Sigmoid colon (tissue), 7 donors: ENCODE results near the gene CASP12. TPM values are rescaled to one million over a fixed set of nuclear protein-coding genes. Genes with fewer than 3 reads are reported as not detected.

Experiments
- DNase-seq: peaks from one replicate; pipeline ENCODE4 v3.0.0-alpha.2; 2019
- H3K27ac ChIP-seq, 4 donors: fragments of 200-600 bp; sonication (generic); one replicate each; pipeline ENCODE4 v1.5.1; 2016 to 2019; ENCODE audit warnings: mild to moderate bottlenecking in 1 of 4
- H3K27me3 ChIP-seq, 3 donors: fragments of 200-600 bp; sonication (generic); one replicate each; pipeline ENCODE4 v1.5.1; 2019; ENCODE audit warnings: mild to moderate bottlenecking in 1 of 3
- H3K36me3 ChIP-seq, 4 donors: fragments of 200-600 bp; sonication (generic); one replicate each; pipeline ENCODE4 v1.5.1; 2016 to 2019
- H3K4me1 ChIP-seq, 4 donors: fragments of 200-600 bp; sonication (generic); one replicate each; pipeline ENCODE4 v1.5.1; 2017 to 2019
- H3K4me3 ChIP-seq, 4 donors: fragments of 200-600 bp; sonication (generic); one replicate each; pipeline ENCODE4 v1.5.1; 2017 to 2019; ENCODE audit warnings: mild to moderate bottlenecking in 2 of 4, moderate library complexity in 1 of 4
- H3K9me3 ChIP-seq, 4 donors: fragments of 200-600 bp in 3 of 4; sonication (generic) in 3 of 4; one replicate each; pipeline versions ENCODE4 v1.5.1 to v1.6.1; 2013 to 2019
- EP300 ChIP-seq, 4 donors: sonication (generic); formaldehyde crosslinking; IDR thresholded peaks; one replicate each; pipeline ENCODE4 v1.6.1; 2017; ENCODE audit warnings: antibody characterized with exemption in 4 of 4
- POLR2A ChIP-seq, 2 donors: fragments of 450-650 bp; IDR thresholded peaks; one replicate each; pipeline ENCODE4 v1.6.1; 2016; ENCODE audit warnings: antibody characterized with exemption in 2 of 2, mild to moderate bottlenecking in 2 of 2, moderate library complexity in 2 of 2
- POLR2AphosphoS5 ChIP-seq, 4 donors: sonication (generic); formaldehyde crosslinking; IDR thresholded peaks; one replicate each; pipeline ENCODE4 v1.6.1; 2017; ENCODE audit warnings: antibody characterized with exemption in 4 of 4
- WGBS, 2 donors: extraction: QIAGEN DNeasy Blood & Tissue Kit; methylation state at CpG; one replicate each; pipeline ENCODE4 v1.1.7; 2013; 5-methylcytosine and 5-hydroxymethylcytosine counted together
- intact Hi-C: fragments of 100-400 bp; cut with DNase I; formaldehyde crosslinking; loops from one replicate; pipeline ENCODE4 v1.15.1; 2023
- polyA plus RNA-seq, 3 donors: library from polyadenylated mRNA; stranded (reverse); fragments of 200-250 nt; gene quantifications; one replicate each; pipeline ENCODE4 v1.2.3, GENCODE V29; 2013
- total RNA-seq, 4 donors: library from RNA; depleted of rRNA; stranded (reverse); fragments of >200 nt; gene quantifications; one replicate each; pipeline ENCODE4 v1.1.0, GENCODE V29; 2016
- TF ChIP-seq, protein P1 (sequence below), 4 experiments: fragments of 450-650 bp in 3 of 4; fragments of 200-600 bp in 1 of 4; IDR thresholded peaks; one replicate each; pipeline ENCODE4 v1.5.1; 2016 to 2019; ENCODE audit warnings: antibody characterized with exemption in 4 of 4, mild to moderate bottlenecking in 3 of 4, moderate library complexity in 2 of 4
- donor health status: healthy with polysubstance abuse.
- donor health status: Bipolar disorder and iron deficiency.
- donor health status: healthy.

The CASP12 gene
- total and polyA plus RNA-seq, 7 donors: 0.22 to 9.4 (median 2.2) TPM; not detected in 1

DNA sequence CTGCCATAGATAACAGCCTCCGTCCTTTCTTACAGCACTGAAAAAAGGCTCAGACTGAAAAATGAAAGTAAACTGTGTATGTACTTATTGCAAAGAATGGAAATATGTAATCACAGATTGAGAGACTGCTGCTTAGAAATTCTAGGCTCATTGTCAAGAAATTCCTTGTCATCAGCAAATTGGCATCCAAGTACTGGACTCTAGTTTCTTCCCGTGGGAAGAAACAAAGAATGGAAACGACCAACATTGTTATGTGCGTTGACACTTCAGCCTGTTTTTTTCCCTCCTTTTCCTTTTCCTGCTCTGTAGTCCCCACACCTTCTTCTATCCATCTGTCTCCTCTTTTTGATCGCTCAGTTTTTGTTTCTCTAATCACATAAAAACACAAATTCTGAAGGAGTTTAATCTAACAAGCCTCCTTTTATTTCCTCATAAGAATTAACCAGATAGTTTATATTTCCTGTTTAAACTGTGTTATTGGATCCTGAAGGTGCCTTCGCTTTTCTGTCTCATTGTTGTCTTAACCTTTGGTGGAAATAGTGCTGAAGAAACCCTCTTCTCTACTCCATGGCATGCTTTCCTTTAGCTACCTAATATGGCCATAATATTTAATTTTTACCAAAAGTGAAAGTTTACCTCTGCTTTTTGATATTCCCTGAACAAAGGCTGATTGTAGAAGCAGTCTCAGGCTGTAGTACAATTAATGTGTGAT lies 20.0 kb upstream of the CASP12 start:
- Histone ChIP-seq H3K9me3 (no peaks in the 10 kb centered on the region), H3K4me3 (peak overlapping the region; percentile 11 to 47 (median 39)), H3K36me3 (no peaks in the 10 kb centered on the region), H3K27ac (peak overlapping the region; percentile 54 to 76 (median 72)), H3K4me1 (peaks cover 0 to 26% (median 15%) of the 10 kb centered on the region in 4 donors), H3K27me3 (no peaks in the 10 kb centered on the region)
- DNase-seq: no peak
- WGBS, 2 donors: 7 to 24% methylated on average over 6 of the region's 6 CpGs
- intact Hi-C loops: no loop called here
- TF ChIP-seq EP300 (IDR thresholded peaks at IDR 0.05) (no peak), POLR2A (IDR thresholded peaks at IDR 0.05) (no peak), POLR2AphosphoS5 (IDR thresholded peaks at IDR 0.05) (peak in 3 of 4 donors; percentile 27 to 60 (median 45))
- TF ChIP-seq, protein P1, sequence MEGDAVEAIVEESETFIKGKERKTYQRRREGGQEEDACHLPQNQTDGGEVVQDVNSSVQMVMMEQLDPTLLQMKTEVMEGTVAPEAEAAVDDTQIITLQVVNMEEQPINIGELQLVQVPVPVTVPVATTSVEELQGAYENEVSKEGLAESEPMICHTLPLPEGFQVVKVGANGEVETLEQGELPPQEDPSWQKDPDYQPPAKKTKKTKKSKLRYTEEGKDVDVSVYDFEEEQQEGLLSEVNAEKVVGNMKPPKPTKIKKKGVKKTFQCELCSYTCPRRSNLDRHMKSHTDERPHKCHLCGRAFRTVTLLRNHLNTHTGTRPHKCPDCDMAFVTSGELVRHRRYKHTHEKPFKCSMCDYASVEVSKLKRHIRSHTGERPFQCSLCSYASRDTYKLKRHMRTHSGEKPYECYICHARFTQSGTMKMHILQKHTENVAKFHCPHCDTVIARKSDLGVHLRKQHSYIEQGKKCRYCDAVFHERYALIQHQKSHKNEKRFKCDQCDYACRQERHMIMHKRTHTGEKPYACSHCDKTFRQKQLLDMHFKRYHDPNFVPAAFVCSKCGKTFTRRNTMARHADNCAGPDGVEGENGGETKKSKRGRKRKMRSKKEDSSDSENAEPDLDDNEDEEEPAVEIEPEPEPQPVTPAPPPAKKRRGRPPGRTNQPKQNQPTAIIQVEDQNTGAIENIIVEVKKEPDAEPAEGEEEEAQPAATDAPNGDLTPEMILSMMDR (IDR thresholded peaks at IDR 0.05): no peak

DNA sequence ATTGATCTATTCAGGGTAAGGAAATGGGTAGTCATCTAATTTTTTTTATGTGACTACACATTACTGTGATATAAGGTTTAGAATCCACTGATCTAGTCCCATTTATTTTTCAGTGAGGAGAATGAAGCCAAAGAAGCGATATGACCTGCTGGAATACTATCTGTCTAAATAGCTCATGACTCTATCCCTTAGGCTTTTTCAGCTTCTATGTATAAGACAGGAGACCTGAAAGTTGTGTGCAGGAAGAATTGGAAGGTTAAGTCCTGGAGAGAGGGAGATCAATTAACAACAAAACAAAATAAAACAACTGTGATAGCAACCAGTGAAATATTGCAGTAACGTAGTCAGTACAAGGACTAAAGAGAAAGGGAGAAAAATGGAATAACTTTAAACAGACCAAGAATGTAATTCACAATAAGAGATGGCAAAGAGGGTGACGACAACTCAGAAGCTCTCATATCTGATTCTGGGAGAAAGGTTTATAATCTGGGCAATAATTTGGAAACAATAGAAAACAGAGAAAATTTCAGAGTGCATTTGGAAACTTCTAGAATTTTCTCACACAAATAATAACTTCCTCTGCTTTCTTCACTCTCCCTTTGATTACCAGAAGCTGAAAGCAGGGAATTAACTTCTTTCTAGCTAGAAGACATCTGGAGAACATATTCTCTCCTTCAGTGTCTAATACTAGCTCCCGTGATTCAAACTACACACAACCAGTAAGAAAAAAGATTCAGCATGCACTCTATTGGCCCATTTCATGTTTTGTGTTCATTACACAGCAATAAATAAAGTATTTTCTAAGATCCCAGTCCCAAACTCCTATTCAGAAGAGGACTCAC lies 19.2 kb upstream of the CASP12 start:
- Histone ChIP-seq H3K27me3 (no peaks in the 10 kb centered on the region), H3K9me3 (no peaks in the 10 kb centered on the region), H3K27ac (peak overlapping the region; percentile 54 to 76 (median 72)), H3K36me3 (no peaks in the 10 kb centered on the region), H3K4me1 (peaks cover 0 to 26% (median 15%) of the 10 kb centered on the region in 4 donors), H3K4me3 (peak overlapping the region; percentile 11 to 47 (median 39))
- intact Hi-C loops: no loop called here
- TF ChIP-seq EP300 (IDR thresholded peaks at IDR 0.05) (no peak), POLR2A (IDR thresholded peaks at IDR 0.05) (no peak), POLR2AphosphoS5 (IDR thresholded peaks at IDR 0.05) (no peak)
- TF ChIP-seq, protein P1 (IDR thresholded peaks at IDR 0.05): no peak
- 27 to 40% methylated on average over 4 of the region's 4 CpGs for WGBS, 2 donors
- DNase-seq: no peak

DNA sequence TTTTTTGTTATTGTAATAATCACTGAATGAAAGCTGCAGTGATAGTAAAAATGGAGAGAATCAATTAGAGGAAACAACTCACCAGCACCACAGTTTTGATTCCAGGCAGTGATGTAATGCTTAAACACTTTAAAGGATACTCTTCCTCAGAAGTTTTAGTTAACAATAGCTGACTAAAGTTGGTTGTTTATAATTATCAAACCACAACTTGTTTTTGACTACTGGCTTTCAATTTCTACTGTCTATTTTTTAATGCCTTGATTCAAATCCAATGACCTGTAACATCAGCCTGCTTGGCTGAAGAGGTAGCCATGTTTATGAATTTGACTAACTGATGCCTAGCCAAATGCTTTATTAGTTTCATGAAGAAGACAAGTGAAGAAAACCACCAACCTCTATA lies 18.2 kb upstream of the CASP12 start:
- Histone ChIP-seq H3K36me3 (no peaks in the 10 kb centered on the region), H3K27me3 (no peaks in the 10 kb centered on the region), H3K27ac (peak overlapping the region; percentile 16 to 74 (median 57)), H3K9me3 (no peaks in the 10 kb centered on the region), H3K4me1 (peaks cover 0 to 26% (median 15%) of the 10 kb centered on the region in 4 donors), H3K4me3 (peak overlapping the region in 2 of 4 donors; percentile 46 to 47)
- intact Hi-C loops: no loop called here
- TF ChIP-seq, protein P1 (IDR thresholded peaks at IDR 0.05): no peak
- TF ChIP-seq POLR2A (IDR thresholded peaks at IDR 0.05): no peak
- no peak for TF ChIP-seq EP300 (IDR thresholded peaks at IDR 0.05)
- no peak for TF ChIP-seq POLR2AphosphoS5 (IDR thresholded peaks at IDR 0.05)
- DNase-seq: no peak

DNA sequence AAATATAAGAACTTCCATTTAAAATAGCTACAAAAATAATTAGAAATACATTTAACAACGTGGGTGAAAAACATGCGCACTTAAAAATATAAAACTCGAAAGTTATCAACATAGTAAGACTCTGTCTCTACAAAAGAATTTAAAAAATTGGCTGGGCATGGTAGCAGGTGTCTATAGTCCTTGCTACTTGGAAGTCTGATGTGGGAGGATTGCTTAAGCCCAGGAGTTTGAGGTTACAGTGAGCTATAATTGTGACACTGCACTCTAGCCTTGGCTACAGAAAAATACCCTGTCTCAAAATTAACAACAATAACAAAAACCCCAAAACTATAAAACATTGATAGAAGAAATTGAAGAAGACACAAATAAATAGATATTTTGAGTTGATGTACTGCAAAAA lies 13.8 kb upstream of the CASP12 start:
- H3K27me3 ChIP-seq: no peaks in the 10 kb centered on the region
- H3K9me3 ChIP-seq: no peaks in the 10 kb centered on the region
- TF ChIP-seq, protein P1 (IDR thresholded peaks at IDR 0.05): no peak
- TF ChIP-seq POLR2AphosphoS5 (IDR thresholded peaks at IDR 0.05) (no peak), POLR2A (IDR thresholded peaks at IDR 0.05) (no peak), EP300 (IDR thresholded peaks at IDR 0.05) (no peak)
- H3K4me1 ChIP-seq: peaks cover 0 to 14% (median 7%) of the 10 kb centered on the region in 4 donors
- intact Hi-C loops: no loop called here
- no peak overlapping the region for H3K27ac ChIP-seq
- WGBS, 2 donors: 93 to 94% methylated on average over 3 of the region's 3 CpGs
- no peak overlapping the region for H3K4me3 ChIP-seq
- no peak for DNase-seq
- H3K36me3 ChIP-seq: no peaks in the 10 kb centered on the region
